Stimulated activated CD8-positive, alpha-beta memory T cell treated with anti-CD3 and anti-CD28 coated beads, Interleukin-15, amount 100 ng/mL, for 24 hours (primary cell): ENCODE data around the gene BAIAP2.
A peak's percentile ranks its signal among the peaks of the same experiment; 100 is the strongest.

Experiments
- DNase-seq: peaks from one replicate; pipeline ENCODE4 v3.0.0-alpha.2; 2020; ENCODE audit warnings: low read depth

Gene BAIAP2

GRCh38 chr17:81090361-81091136 is 55.6 kb downstream of the BAIAP2 start:
- no peak for DNase-seq

DNA sequence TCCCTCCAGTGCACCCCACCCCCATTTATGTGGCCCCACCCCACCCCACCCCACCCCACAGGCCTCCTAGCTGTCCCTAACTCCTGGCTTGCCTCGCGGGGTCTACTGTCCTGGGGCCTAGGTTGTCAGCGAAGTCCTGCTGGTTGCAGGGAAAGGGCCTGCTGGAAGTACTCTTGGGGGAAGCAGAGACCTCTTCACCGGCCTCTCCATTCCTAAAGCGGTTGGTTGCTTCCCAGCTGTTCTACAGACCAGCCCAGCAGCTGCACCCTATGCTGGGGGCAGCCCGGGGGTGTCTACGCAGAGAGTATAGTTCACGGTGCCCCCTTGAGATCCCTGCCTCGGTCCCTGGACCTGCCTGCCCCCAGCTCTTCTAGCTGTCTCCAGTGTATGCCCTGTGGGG is 56.2 kb downstream of the BAIAP2 start:
- DNase-seq = no peak

DNA sequence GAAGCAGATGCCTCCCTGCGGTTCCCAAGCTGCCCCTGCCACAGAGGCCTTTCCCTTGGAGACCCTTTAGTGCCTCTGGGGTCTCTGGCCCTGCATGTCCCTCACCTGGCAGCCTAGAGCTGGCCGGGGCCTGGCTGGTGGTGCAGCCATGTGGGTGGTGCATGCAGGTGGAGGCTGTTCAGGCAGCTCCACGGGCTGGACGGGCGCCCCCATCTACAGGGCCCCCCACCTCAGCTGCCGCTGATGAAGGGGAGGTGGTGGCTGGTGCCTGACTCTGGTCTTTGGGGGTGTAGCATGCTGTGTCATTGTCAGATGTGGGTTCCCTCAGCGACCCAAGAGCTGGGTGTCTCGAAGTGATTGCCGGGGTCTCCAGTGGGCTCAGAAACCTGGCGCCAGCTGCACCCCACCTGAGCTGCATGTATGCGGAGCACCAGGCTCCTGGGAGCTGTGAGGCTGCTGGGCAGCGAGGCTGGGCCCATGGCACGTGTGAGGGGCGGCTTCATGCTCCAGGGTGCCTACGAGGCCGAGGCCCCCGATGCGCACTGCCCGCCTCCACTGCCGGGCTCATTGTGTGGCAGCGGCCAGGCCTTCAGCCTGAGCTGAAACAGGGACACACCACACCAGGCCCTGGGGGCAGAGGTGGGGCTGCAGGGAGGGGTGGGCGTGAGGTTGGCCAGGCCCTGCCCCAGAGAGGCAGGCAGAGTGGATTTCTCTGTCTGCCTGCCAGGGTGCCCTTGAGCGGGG is 57.0 kb downstream of the BAIAP2 start:
- DNase-seq = no peak

- DNase-seq = no peak
Measured at GRCh38 chr17:81092518-81093095, 57.7 kb downstream of the BAIAP2 start.

GRCh38 chr17:81093619-81094508 is 58.9 kb downstream of the BAIAP2 start:
- DNase-seq = no peak

DNA sequence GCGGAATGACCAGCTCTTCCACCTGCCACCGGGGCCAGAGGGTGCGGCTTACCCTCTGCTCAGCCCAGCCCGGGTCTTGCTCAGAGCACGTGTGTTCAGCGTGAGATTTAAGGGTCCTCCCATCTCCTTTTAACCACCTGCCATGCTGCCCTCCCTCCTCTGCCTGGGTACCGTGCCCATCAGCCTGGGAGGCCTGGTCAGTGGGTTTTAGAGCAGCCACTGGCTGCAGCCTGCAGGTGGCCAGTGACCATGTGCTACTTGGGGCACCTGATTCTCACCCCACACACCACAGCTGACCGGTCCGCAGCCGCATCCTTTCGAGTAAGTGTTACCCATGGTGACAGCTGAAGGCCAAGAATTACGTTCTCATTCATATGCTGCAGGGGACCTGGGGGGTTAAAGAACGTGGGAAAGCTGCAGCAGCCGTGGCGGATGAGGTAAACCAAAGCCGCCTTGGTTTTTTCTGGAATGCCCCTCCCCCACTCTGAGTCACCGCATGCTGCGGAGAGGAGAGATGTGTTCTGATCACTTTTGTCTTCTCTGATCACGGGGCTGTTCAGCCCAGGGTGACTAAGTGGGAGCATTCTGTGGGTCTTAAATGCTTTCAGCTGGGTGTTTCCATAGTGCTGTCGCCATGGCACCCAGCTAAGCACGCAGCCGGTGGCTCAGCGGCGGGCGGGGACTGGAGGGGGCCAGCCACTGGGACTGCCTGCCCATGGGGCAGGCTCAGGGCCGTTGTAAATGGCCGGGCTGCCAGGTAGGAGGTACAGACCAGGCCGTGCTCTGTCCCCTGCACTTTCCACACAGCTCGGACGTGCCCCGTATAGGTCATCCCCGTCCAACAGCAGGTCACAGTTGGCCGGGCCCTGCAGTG is 59.8 kb downstream of the BAIAP2 start:
- DNase-seq = peak; percentile 62

- no peak for DNase-seq
Measured at GRCh38 chr17:81095383-81095762, 60.4 kb downstream of the BAIAP2 start.

DNA sequence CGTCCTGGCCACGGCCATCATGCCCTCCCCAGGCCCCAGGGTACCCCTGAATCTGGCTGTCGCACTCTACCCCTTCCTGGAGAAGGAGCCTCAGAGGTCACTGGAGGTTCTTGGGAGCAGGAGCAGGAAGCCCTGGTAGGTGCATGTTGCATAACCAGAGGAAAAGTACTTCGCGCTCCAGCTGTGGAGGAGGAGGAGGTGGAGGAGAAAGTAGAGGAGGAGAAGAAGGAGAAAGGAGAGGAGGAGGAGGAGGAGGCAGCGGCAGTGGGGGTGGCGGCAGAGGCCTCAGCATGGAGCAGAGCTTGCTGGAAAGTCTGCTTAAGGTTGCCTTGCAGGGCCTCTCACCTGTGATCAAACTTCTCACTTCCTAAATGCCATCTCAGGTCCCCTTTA is 61.8 kb downstream of the BAIAP2 start:
- no peak for DNase-seq

DNA sequence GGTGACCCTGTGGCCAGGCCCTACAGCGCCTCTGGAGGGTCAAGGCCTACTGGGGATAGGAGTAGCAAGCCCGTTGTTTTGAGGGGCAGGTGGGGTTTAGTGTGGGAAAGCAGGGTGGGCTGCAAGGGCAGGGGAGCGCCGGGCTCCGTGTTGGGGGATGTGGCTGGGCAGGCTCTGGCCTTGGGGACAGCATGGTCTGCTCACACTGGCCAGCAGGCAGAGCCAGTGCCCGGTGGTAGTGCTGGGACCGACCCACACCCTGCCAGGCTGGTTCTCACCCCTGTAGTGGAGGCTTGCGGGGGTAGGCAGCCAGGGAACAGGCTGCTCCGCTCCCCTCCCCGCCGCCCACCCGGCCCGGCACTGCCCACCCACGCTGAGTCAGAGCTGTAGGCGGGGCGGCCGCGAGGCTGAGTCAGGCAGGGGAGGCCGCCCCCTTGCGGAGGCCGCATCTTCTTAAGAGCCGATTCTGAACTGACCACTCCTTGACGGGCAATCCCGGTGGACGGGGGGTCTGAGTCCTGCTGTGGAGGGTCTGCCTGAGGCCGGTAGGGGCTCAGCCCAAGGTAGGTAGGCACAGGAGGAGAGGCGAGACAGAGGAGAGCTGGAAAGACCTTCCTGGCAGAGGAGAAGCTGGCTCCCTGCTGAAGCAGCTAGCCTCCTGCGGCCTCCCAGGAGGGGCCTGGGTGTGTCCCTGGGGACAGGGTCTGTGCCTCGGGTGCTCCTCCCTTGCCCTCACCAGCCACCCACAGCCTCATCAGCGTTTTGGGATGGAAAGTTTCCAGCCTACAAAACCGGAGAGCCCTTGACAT is 62.4 kb downstream of the BAIAP2 start:
- DNase-seq = no peak

DNA sequence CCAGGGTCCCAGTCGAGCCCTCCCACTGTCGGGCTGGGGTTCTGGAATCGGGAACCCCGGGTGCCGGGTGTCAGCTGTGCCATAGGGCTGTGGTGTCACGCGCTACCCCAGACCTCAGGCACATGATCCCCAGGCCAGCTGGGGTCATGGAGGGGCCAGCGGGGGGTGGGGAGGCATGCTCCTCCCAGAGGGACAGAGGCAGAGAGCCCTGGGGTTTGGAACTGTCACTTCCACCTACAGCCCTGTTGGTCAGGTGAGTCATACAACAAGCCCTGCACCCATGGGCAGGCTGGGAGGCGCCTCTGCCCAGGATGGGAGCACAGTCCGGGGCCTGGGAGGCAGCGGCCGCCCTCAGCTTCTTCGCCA is 63.0 kb downstream of the BAIAP2 start:
- DNase-seq = no peak

GRCh38 chr17:81099888-81100287 is 64.9 kb downstream of the BAIAP2 start:
- no peak for DNase-seq

DNA sequence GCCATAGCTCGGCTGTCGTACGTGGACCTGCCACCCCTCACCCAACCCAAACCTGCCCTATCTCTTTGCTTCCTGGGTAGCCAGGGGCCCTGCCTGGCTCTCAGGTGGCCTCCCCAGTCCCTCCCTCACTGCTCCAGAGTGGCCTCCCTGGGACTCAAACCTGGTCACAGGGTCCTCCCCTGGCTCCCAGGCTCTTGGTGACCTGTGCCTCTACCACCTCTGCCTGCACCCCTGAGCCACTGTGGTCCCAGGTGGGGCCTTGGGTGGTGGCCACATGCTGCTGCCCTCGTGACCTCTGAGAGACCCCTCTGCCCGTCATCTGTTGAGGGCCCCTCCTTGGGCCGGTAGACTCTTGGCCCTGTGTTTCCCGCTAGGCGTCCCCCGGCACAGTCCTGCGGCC is 65.7 kb downstream of the BAIAP2 start:
- no peak for DNase-seq

DNA sequence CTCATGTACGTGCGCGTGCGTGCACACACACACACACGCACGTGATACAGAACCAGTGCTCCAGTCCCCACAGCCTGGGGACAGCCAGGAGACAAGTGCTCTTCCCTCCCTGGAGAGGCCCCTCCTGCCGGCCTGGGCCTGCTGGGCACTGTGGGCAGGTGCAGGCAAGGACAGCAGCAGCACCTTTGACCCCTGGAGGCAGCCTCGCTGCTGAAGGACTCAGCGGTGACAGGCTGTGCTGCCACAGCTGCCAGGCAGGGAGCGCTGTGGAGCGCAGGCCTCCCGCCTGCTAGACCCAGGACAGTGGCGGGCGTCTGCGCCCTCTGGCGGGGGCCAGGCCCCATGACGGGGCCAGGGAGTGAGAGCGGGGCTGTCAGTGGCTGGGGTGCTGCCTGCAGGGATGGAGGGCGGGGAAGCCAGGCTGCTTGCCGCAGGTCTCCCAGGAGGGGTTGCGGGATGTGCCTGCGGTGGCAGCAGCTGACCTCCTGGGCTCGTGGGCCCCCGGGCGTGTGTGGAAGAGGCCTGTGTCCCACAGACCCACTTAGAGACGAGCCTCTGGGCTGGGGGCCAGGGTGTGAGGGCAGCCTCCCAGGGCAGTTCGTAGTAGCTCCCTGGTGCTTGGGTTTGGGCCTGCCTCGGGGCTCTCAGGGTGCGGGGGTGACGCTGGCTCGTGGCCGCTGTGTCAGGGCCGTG is 66.8 kb downstream of the BAIAP2 start:
- peak; percentile 79 for DNase-seq

DNA sequence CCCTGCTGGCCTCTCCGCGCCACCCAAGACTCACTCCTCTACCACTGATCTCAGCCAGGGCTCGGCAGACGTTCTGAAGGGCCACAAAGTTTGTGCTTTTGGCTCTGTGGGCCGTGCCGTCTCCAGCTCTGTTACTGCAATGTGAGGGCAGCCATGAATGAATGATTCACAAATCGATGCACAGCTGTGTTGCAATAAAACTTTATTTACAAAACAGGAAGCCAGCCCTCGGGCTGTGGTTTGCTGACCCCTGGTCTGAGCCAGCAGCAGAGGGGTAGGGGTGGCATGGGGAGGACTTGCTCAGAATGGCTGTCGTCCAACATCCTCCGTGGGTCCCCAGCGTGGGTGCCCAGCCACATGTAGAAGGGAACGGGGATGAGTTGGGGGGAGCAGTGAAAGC is 67.4 kb downstream of the BAIAP2 start:
- DNase-seq = no peak

- no peak for DNase-seq
Measured at GRCh38 chr17:81102869-81103268, 67.9 kb downstream of the BAIAP2 start.

- DNase-seq = no peak
Measured at GRCh38 chr17:81103379-81103778, 68.4 kb downstream of the BAIAP2 start.

DNA sequence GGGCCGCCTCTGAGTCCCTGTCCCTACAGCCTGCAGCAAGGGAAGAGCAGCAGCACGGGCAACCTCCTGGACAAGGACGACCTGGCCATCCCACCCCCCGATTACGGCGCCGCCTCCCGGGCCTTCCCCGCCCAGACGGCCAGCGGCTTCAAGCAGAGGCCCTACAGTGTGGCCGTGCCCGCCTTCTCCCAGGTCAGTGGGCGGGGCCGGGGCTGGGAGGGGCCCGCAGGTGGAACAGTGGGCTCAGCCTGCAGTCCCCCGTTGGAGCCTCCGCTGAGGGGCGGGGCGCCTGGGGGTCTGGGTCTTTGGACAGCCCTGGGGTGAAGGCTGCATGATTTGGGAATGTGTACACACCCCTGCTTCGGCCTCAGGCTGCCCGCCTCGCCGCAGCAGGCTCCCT is 71.8 kb downstream of the BAIAP2 start:
- DNase-seq = no peak

- no peak for DNase-seq
Measured at GRCh38 chr17:81108220-81108619, 73.3 kb downstream of the BAIAP2 start.

GRCh38 chr17:81109957-81110356 is 75.0 kb downstream of the BAIAP2 start:
- no peak for DNase-seq

DNA sequence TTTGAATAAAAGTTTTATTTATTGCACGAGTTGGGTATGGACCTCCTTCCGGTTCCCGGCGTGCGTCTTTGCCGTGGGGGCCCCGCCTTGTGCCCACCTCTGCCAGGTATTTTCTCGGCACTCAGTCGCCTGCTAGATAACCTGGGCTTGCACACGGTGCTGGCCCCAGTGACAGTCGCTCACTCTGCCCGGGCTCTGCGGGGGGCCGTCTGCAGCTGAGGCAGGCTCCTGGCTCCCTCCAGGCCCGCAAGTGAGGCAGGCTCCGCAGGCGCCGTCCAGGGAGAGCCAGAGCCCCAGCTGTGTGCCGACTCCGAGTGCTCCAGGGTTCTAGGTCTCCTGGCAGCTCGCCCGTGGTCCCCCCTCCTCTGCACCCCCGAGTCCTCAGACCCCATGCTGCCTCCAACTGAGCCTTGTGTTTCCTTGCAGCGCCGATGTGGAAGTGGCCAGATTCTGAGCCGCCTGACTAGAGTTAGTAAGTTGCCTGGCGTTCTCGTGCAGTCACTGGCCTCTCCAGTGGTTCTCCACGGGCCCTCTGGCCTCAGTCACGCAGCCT is 75.6 kb downstream of the BAIAP2 start:
- no peak for DNase-seq
